ENCODE results near the gene ASB6. TPM values are rescaled to one million over a fixed set of nuclear protein-coding genes. Genes with fewer than 3 reads are reported as not detected.

ASB6 gene
- total RNA-seq, 1 experiment from 2014 or later = 21.0 TPM

DNA sequence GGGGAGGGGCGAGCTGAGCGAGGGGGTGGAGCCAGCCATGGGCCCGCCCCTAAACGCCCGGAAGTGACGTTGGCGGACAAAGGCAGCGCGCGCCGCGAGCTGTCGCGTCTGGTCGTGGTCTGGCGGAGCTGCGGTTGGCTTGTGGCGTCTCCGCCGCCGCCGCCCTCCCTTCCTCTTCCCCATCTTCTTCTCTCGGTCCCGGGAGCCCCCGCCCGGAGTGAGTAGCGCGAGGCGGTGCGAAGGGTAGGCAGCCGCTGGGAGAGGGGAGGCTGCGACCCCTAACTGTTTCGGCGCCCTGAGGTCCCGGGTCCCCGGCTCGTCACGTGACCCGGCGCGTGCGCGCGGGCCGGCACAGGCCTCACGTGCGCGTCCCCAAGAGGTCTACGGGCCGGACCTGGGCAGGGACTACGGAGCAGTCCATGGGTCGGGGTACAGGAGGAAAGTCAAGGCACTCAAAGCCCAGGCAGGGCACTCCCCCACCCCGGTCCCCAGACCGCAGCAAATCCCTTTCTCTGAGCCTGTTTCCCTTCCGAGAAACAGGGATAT is 15.8 kb downstream of the ASB6 start, which contains the start of gene NTMT1:
Gene NTMT1 (plus strand): TSS at position 85 of the 546 bp plus-strand sequence. CDS start 6,541 bp downstream, outside the sequence.
- no peaks in the 10 kb centered on the region for H3K9me3 ChIP-seq (ENCODE audit: control insufficient read depth, low read depth, low read length)
- H3K27me3 Mint-ChIP-seq (ENCODE audit: low read depth) = peaks cover 15% of the 10 kb centered on the region
- H3K9me3 Mint-ChIP-seq = no peaks in the 10 kb centered on the region
- H3K4me1 Mint-ChIP-seq = peaks cover 35 to 44% of the 10 kb centered on the region in 2 experiments
- H3K14ac ChIP-seq (ENCODE audit: insufficient read depth, low read length) = peak within 1 kb of the TSS; percentile 97; the same call in 1 of the 2 replicates
- H3K56ac ChIP-seq (ENCODE audit: insufficient read length, low read depth, low read length) = no peak within 1 kb of the TSS
- no peak within 1 kb of the TSS for H4K8ac ChIP-seq (replicated peaks; ENCODE audit: insufficient read length, low read depth, low read length)
- peak within 1 kb of the TSS; percentile 82 to 84 for H3K4me3 Mint-ChIP-seq
- no peak within 1 kb of the TSS for H2AFZ ChIP-seq (ENCODE audit: low read length)
- H3K18ac ChIP-seq (ENCODE audit: insufficient read length, low read depth, low read length) = peak within 1 kb of the TSS; percentile 97
- H3K23me2 ChIP-seq (ENCODE audit: insufficient read length, low read depth, low read length, poor library complexity, severe bottlenecking) = peaks cover 8% of the 10 kb centered on the region
- 0 out of 2 replicates have a peak, but pooled peaks cover 2% of the 10 kb centered on the region for H3K4me1 ChIP-seq (ENCODE audit: insufficient read depth, low read length)
- no peak within 1 kb of the TSS for H4K91ac ChIP-seq (ENCODE audit: insufficient read length, low read depth, low read length)
- peak within 1 kb of the TSS; percentile 81 for H3K4me2 ChIP-seq (ENCODE audit: insufficient read depth, insufficient read length, low read length)
- peaks cover 4% of the 10 kb centered on the region; the same call in 1 of the 2 replicates for H3K27me3 ChIP-seq (ENCODE audit: insufficient read depth, low read length)
- H3K23ac ChIP-seq (ENCODE audit: insufficient read length, low read depth, low read length) = no peak within 1 kb of the TSS
- H3K36me3 Mint-ChIP-seq (ENCODE audit: insufficient read depth in 1 of 3, low read depth in 3 of 3) = peaks cover 3 to 17% (median 13%) of the 10 kb centered on the region in 3 experiments; a peak in 5 of 7 replicates
- DNase-seq = peak; percentile 80
- H2AK5ac ChIP-seq (ENCODE audit: insufficient read length, low read length) = no peak within 1 kb of the TSS
- no peak within 1 kb of the TSS for H3K4ac ChIP-seq (ENCODE audit: low read depth, low read length)
- H3K27ac Mint-ChIP-seq = peak within 1 kb of the TSS in 2 of 3 experiments; percentile 37 to 80; a peak in 6 of 7 replicates
- no peak within 1 kb of the TSS for H3K27ac ChIP-seq (ENCODE audit: insufficient read length, low read depth, low read length)
- H3T11ph ChIP-seq (ENCODE audit: low read length) = no peak within 1 kb of the TSS
- peaks cover 47% of the 10 kb centered on the region for H3K79me2 ChIP-seq (ENCODE audit: insufficient read depth, low read length)
- H3K9ac ChIP-seq (ENCODE audit: extremely low read depth, insufficient read length, low read length) = peak within 1 kb of the TSS; percentile 64
- H4K20me1 ChIP-seq (ENCODE audit: control insufficient read depth, insufficient read depth, insufficient read length) = no peaks in the 10 kb centered on the region
- no peak within 1 kb of the TSS for H4K5ac ChIP-seq (ENCODE audit: insufficient read length, low read depth, low read length)
- TF ChIP-seq, protein P1, sequence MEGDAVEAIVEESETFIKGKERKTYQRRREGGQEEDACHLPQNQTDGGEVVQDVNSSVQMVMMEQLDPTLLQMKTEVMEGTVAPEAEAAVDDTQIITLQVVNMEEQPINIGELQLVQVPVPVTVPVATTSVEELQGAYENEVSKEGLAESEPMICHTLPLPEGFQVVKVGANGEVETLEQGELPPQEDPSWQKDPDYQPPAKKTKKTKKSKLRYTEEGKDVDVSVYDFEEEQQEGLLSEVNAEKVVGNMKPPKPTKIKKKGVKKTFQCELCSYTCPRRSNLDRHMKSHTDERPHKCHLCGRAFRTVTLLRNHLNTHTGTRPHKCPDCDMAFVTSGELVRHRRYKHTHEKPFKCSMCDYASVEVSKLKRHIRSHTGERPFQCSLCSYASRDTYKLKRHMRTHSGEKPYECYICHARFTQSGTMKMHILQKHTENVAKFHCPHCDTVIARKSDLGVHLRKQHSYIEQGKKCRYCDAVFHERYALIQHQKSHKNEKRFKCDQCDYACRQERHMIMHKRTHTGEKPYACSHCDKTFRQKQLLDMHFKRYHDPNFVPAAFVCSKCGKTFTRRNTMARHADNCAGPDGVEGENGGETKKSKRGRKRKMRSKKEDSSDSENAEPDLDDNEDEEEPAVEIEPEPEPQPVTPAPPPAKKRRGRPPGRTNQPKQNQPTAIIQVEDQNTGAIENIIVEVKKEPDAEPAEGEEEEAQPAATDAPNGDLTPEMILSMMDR (conservative IDR thresholded peaks at IDR 0.05) = no peak
- no peak within 1 kb of the TSS for H2BK15ac ChIP-seq (ENCODE audit: low read depth, low read length)
- peaks cover 11% of the 10 kb centered on the region for H3K79me1 ChIP-seq (ENCODE audit: insufficient read depth, low read depth, low read length, poor library complexity, severe bottlenecking)
- no peak within 1 kb of the TSS for H2BK5ac ChIP-seq (ENCODE audit: insufficient read length, low read length)
- H2BK20ac ChIP-seq (ENCODE audit: low read depth, low read length, poor library complexity, severe bottlenecking) = no peak within 1 kb of the TSS
- no peak within 1 kb of the TSS for H2BK12ac ChIP-seq (ENCODE audit: insufficient read length, low read depth, low read length)
- no peak within 1 kb of the TSS for H2BK120ac ChIP-seq (ENCODE audit: low read depth, low read length, poor library complexity, severe bottlenecking)
- WGBS (ENCODE audit: extremely low coverage, insufficient read length, low lambda C conversion rate) = no CpG with 5 or more reads among the region's 55 CpGs

Data from H9 (cell line).